Retinal pigment epithelial cell (primary cell): ENCODE results near the gene RPS19BP1.
A peak's percentile ranks its signal among the peaks of the same experiment; 100 is the strongest.

Source experiments
- DNase-seq: peaks from one replicate; pipeline ENCODE4 v3.0.0-alpha.2; 2010; ENCODE audit warnings: low read depth
- H3K4me3 ChIP-seq: 2 replicates; pipeline ENCODE4 v1.5.1; 2011; ENCODE audit warnings: mild to moderate bottlenecking, low read length, control low read depth, moderate library complexity
- TF ChIP-seq, protein P1 (sequence below): conservative IDR thresholded peaks from 2 replicates; pipeline ENCODE4 v1.5.1; 2011; ENCODE audit warnings: low read depth, low read length, control low read depth, inconsistent platforms

Gene RPS19BP1, protein sequence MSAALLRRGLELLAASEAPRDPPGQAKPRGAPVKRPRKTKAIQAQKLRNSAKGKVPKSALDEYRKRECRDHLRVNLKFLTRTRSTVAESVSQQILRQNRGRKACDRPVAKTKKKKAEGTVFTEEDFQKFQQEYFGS

DNA sequence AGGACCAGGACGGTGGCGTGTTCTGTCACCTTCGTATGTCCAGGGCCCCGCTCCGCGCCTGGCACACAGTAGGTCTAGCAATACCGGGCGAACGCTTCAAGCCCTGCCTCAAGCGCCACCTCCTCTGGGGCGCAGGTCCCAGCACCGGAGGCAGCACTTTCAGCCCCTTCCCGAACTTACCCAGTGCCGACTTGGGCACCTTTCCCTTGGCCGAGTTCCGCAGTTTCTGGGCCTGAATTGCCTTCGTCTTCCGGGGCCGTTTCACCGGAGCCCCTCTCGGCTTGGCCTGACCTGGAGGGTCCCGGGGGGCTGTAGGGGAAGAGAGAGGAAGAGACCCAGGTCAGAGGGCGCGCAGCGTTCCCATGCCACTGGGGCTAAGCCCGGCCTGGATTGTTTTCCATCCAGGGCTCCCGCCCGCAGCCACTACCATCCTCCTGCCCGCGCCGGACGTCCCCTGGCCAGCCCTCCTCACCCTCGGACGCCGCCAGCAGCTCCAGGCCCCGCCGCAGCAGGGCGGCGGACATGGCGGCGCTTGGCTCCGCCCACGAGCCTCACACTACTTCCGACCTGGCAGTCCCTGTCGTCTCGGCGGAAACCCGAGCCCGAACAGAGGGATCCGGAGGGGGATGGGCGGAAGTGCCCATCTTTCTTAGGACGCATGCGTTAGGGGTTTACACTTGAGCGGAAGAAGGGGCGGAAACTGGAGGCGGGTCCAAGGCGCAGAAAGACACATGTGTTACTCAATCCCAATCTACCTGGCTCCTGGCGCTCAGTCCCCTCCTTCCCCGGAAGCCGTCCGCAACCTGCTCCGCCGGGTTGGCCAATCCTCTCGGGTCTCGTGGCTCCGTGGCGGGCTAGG is at the start of gene RPS19BP1:
TSS of gene RPS19BP1 (minus strand) at position 534 of the 859 bp plus-strand sequence. CDS start at position 524, 10 bp downstream.
- DNase-seq: peak; percentile 99
- H3K4me3 ChIP-seq: peak within 1 kb of the TSS; percentile 97
- TF ChIP-seq, protein P1, sequence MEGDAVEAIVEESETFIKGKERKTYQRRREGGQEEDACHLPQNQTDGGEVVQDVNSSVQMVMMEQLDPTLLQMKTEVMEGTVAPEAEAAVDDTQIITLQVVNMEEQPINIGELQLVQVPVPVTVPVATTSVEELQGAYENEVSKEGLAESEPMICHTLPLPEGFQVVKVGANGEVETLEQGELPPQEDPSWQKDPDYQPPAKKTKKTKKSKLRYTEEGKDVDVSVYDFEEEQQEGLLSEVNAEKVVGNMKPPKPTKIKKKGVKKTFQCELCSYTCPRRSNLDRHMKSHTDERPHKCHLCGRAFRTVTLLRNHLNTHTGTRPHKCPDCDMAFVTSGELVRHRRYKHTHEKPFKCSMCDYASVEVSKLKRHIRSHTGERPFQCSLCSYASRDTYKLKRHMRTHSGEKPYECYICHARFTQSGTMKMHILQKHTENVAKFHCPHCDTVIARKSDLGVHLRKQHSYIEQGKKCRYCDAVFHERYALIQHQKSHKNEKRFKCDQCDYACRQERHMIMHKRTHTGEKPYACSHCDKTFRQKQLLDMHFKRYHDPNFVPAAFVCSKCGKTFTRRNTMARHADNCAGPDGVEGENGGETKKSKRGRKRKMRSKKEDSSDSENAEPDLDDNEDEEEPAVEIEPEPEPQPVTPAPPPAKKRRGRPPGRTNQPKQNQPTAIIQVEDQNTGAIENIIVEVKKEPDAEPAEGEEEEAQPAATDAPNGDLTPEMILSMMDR: no peak

DNA sequence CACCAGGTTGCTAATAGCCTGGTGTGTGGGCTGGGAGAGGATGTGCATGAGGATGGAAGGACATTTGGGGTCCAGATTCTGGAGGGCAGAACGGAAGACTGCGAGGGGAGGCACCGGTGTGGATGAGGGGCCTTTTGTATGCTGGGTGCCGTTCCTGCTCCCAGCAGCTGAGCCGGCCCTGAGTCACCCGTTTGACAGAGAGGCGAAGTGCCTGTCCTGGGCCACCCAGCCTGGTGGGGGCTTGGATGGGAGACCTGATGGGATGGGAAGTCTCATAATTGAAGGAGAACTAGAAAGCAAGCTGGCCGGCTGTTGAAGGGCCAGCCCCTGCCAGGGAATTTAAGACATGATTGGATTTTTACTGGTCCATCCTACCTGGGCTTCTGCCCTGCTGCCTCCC is 48.8 kb upstream of the RPS19BP1 start:
- no peak overlapping the region for H3K4me3 ChIP-seq
- TF ChIP-seq, protein P1: no peak
- no peak for DNase-seq

- TF ChIP-seq, protein P1: no peak
- no peak for DNase-seq
- H3K4me3 ChIP-seq: no peak overlapping the region
Measured at GRCh38 chr22:39580795-39581194, 48.2 kb upstream of the RPS19BP1 start.

GRCh38 chr22:39580006-39580441 is 47.5 kb upstream of the RPS19BP1 start:
- TF ChIP-seq, protein P1: no peak
- no peak for DNase-seq
- H3K4me3 ChIP-seq: no peak overlapping the region

GRCh38 chr22:39577900-39578299 is 45.4 kb upstream of the RPS19BP1 start:
- H3K4me3 ChIP-seq: no peak overlapping the region
- TF ChIP-seq, protein P1: no peak
- no peak for DNase-seq

GRCh38 chr22:39577366-39577765 is 44.8 kb upstream of the RPS19BP1 start:
- TF ChIP-seq, protein P1: no peak
- H3K4me3 ChIP-seq: no peak overlapping the region
- no peak for DNase-seq

- no peak for DNase-seq
- H3K4me3 ChIP-seq: no peak overlapping the region
- TF ChIP-seq, protein P1: no peak
Measured at GRCh38 chr22:39576027-39576426, 43.5 kb upstream of the RPS19BP1 start.
